Esophagus squamous epithelium (tissue), 4 donors: ENCODE results near the gene BBS9.

Source experiments
- CTCF ChIP-seq, 6 experiments: fragments of 450-650 bp in 4 of 6; fragments of 200-600 bp in 2 of 6; sonication (generic) in 2 of 6; IDR thresholded peaks; one replicate each; pipeline ENCODE4 v1.5.1; 2016 to 2019; ENCODE audit warnings: antibody characterized with exemption in 6 of 6, mild to moderate bottlenecking in 4 of 6, moderate library complexity in 4 of 6
- POLR2A ChIP-seq, 4 donors: fragments of 450-650 bp; IDR thresholded peaks; one replicate each; pipeline ENCODE4 v1.6.1; 2017; ENCODE audit warnings: antibody characterized with exemption in 4 of 4, mild to moderate bottlenecking in 4 of 4, moderate library complexity in 3 of 4

GRCh38 chr7:33356336-33356735 is 227.0 kb downstream of the BBS9 start:
- TF ChIP-seq CTCF (IDR thresholded peaks at IDR 0.05) (no peak), POLR2A (IDR thresholded peaks at IDR 0.05) (no peak)
